ENCODE data around the gene APOBEC3F.

APOBEC3F gene

GRCh38 chr22:39095971-39096370, 55.3 kb downstream of the APOBEC3F start:
- no peak for DNase-seq

DNA sequence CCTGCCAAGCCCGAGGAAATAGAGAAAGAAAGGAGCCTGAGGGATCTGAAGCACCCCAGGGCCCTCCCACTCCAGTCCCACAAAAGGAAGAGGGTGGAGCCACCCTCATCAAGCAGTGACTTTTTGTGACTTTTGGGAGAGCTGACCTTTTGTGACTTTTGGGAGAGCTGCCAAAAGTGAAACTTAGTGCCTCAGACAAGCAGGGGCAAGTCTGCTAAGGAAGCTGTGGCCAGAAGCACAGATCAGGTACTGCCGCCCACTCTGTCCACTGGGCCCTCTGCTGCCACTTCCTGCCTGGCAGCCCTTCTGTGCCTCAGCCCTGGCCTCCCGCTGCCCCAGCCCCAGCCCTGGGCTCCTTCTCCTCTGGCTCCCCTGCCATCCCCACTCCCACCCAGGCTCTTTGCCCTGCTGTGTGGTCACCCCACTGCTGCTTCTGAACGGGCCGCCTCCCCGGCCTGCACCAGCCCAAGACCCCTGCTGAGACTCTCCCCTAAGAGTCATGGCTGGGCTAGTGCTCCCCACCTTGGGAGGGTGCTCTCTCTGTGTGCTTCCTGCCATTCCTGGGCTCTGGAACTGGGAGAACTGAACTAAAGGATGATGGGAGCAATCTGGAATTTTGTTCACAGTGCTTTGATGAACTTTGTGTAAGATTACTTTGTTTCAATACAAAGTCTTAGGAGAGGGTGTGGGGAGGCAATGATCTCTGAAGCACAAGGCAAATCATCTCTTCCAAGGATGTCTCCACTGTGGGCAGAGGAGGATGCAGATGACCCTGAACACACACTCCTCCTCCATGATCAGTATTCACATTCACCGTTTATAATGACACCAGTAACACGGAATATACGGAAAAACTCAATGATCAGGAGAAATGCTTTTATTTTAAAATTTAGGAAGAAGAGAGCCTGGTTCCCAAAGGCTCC, 56.7 kb downstream of the APOBEC3F start, which contains the start of gene APOBEC3H:
Gene APOBEC3H (plus strand): TSS at position 147 of the 923 bp plus-strand sequence. CDS start 3,035 bp downstream, outside the sequence.
- peak; percentile 61 for DNase-seq

- DNase-seq: no peak
Measured at GRCh38 chr22:39098026-39098425, 57.4 kb downstream of the APOBEC3F start.

DNA sequence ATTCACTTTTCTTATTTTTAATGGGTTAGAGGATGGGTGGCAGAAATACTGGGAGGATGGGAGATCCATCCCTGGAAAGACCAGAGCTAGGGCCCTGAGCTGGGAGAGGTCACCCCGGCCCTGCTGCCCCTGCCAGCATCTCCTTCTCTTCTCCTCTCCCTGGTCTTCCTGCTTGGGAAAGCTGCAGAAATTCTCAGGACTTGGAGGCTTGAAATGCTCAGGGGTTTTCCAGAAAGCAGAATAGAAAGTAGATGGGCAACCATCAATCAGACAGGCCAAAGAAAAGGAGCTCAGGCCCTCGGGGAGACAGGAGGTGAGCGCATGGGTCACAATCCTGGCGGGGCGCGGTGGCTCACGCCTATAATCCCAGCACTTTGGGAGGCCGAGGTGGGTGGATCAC, 57.9 kb downstream of the APOBEC3F start:
- DNase-seq: no peak

DNA sequence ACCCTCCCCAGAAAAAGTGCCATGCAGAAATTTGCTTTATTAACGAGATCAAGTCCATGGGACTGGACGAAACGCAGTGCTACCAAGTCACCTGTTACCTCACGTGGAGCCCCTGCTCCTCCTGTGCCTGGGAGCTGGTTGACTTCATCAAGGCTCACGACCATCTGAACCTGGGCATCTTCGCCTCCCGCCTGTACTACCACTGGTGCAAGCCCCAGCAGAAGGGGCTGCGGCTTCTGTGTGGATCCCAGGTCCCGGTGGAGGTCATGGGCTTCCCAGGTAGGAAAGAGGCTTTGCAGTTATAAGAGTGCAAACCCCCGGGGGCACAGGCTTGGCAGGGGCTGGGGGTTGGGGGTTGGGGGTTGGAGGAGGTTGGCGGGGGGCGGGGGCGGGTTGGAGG, 60.6 kb downstream of the APOBEC3F start:
- DNase-seq: no peak

DNA sequence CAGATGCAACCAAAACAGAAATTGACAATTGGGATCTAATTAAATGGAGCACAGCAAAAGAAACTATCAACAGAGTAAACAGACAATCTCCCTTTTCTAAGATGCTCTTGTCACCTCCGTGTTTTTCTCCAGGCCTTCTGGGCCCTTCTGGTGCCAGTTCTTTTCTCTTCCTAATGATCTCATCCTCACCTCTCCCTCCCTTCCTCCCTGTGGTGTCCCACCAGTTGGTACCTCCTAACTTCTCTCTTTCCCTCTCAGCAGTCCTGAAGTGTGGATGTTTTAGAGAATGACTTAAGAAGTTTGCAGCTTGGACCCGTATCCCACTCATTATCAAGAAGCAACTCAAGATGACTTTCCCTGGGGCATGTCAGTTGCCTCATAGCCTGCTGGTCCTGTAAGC, 62.8 kb downstream of the APOBEC3F start:
- DNase-seq: no peak

Measured in CD4-positive, alpha-beta T cell treated with Interleukin-21 for 1 hour (primary cell).